GM23338 (cell line): ENCODE measurements around the gene PTGDS. TPM values are rescaled to one million over a fixed set of nuclear protein-coding genes. Genes with fewer than 3 reads are reported as not detected.

Source experiments
- ATAC-seq: fragments of 200-7000 bp; cut with Tn5 transposase; 3 replicates; pipeline ENCODE4 v1.9.1; 2020
- DNase-seq: peaks from one replicate; pipeline ENCODE4 v3.0.0-alpha.2; 2015; ENCODE audit warnings: low spot score
- H2AFZ ChIP-seq: fragments of 200-600 bp; sonication (generic); 2 replicates; pipeline ENCODE4 v1.8.0; 2016; ENCODE audit warnings: antibody characterized with exemption, mild to moderate bottlenecking, moderate library complexity
- H3F3A ChIP-seq: fragments of 200-600 bp; sonication (generic); replicated peaks from 2 replicates; pipeline ENCODE4 v1.8.0; 2017; ENCODE audit warnings: antibody characterized with exemption, mixed run types, low read depth
- H3K27ac ChIP-seq: fragments of 200-600 bp; sonication (generic); 2 replicates; pipeline ENCODE4 v1.6.1; 2016; ENCODE audit warnings: low read depth
- H3K27me3 ChIP-seq: fragments of 200-600 bp; sonication (generic); 2 replicates; pipeline ENCODE4 v1.8.0; 2016; ENCODE audit warnings: mild to moderate bottlenecking, mixed run types, moderate library complexity; ENCODE audit not compliant: insufficient read depth
- H3K36me3 ChIP-seq: fragments of 200-600 bp; sonication (generic); 2 replicates; pipeline ENCODE4 v1.8.0; 2016; ENCODE audit warnings: mild to moderate bottlenecking; ENCODE audit not compliant: insufficient read depth
- H3K4me1 ChIP-seq: fragments of 200-600 bp; sonication (generic); 2 replicates; pipeline ENCODE4 v1.8.0; 2016; ENCODE audit warnings: mild to moderate bottlenecking, moderate library complexity; ENCODE audit not compliant: insufficient read depth
- H3K4me2 ChIP-seq: fragments of 200-600 bp; sonication (generic); 2 replicates; pipeline ENCODE4 v1.7.1; 2017; ENCODE audit warnings: mixed run types
- H3K4me3 ChIP-seq: fragments of 200-600 bp; sonication (generic); 2 replicates; pipeline ENCODE4 v1.6.1; 2016; ENCODE audit warnings: mixed run types
- H3K79me2 ChIP-seq: fragments of 200-600 bp; sonication (generic); replicated peaks from 2 replicates; pipeline ENCODE4 v1.8.0; 2017; ENCODE audit warnings: mild to moderate bottlenecking; ENCODE audit not compliant: insufficient read depth
- H3K9me2 ChIP-seq: fragments of 200-600 bp; sonication (generic); 2 replicates; pipeline ENCODE4 v1.8.0; 2017; ENCODE audit not compliant: insufficient read depth
- H4K20me1 ChIP-seq: fragments of 200-600 bp; sonication (generic); replicated peaks from 2 replicates; pipeline ENCODE4 v1.8.0; 2017; ENCODE audit warnings: mild to moderate bottlenecking; ENCODE audit not compliant: insufficient read depth
- H3K27ac Mint-ChIP-seq: 2 replicates; pipeline ENCODE4 v1.8.0; 2020; ENCODE audit warnings: inconsistent platforms, mild to moderate bottlenecking, moderate library complexity, mixed read lengths
- H3K27me3 Mint-ChIP-seq: 3 replicates; pipeline ENCODE4 v1.8.0; 2022; ENCODE audit warnings: low read depth, mild to moderate bottlenecking, moderate library complexity, mixed read lengths, inconsistent platforms; ENCODE audit not compliant: insufficient read depth, poor library complexity
- H3K36me3 Mint-ChIP-seq: 3 replicates; pipeline ENCODE4 v1.8.0; 2021; ENCODE audit warnings: low read depth, mild to moderate bottlenecking, inconsistent platforms, moderate library complexity, mixed read lengths
- H3K4me1 Mint-ChIP-seq: 3 replicates; pipeline ENCODE4 v1.8.0; 2020; ENCODE audit warnings: mild to moderate bottlenecking, inconsistent platforms, mixed read lengths
- H3K4me3 Mint-ChIP-seq: 3 replicates; pipeline ENCODE4 v1.8.0; 2021; ENCODE audit warnings: moderate library complexity, mild to moderate bottlenecking, inconsistent platforms, mixed read lengths
- H3K9me3 Mint-ChIP-seq: 3 replicates; pipeline ENCODE4 v1.8.0; 2020; ENCODE audit warnings: moderate library complexity, mild to moderate bottlenecking, inconsistent platforms, mixed read lengths
- CREB1 ChIP-seq: fragments of 250-450 bp; sonication (Bioruptor Pico); IDR thresholded peaks from 2 replicates; pipeline ENCODE4 v1.5.0; 2020; ENCODE audit warnings: low read depth, mild to moderate bottlenecking, moderate library complexity
- CTCF ChIP-seq, 2 experiments: fragments of 200-600 bp in 1 of 2; sonication (generic) in 1 of 2; conservative IDR thresholded peaks; 2 replicates each; pipeline versions ENCODE4 v1.5.1 to v1.6.1; 2016 to 2017; ENCODE audit warnings: antibody characterized with exemption in 2 of 2, low read depth in 2 of 2, mild to moderate bottlenecking in 2 of 2, moderate library complexity in 1 of 2
- ETS1 ChIP-seq: IDR thresholded peaks from 2 replicates; pipeline ENCODE4 v1.6.1; 2016; ENCODE audit warnings: antibody characterized with exemption
- EZH2 ChIP-seq: fragments of 200-600 bp; sonication (generic); IDR thresholded peaks from one replicate; pipeline ENCODE4 v1.8.0; 2017; ENCODE audit warnings: antibody characterized with exemption, mild to moderate bottlenecking, low read depth; ENCODE audit not compliant: unreplicated experiment
- EZH2phosphoT487 ChIP-seq: fragments of 200-600 bp; sonication (generic); IDR thresholded peaks from one replicate; pipeline ENCODE4 v1.8.1; 2018; ENCODE audit warnings: antibody characterized with exemption; ENCODE audit not compliant: unreplicated experiment
- JUNB ChIP-seq: IDR thresholded peaks from one replicate; pipeline ENCODE4 v1.6.1; 2016; ENCODE audit warnings: antibody characterized with exemption; ENCODE audit not compliant: unreplicated experiment
- NANOG ChIP-seq: IDR thresholded peaks from 2 replicates; pipeline ENCODE4 v1.6.1; 2016; ENCODE audit warnings: antibody characterized with exemption, borderline replicate concordance
- POLR2AphosphoS5 ChIP-seq: IDR thresholded peaks from 2 replicates; pipeline ENCODE4 v1.6.1; 2016; ENCODE audit warnings: antibody characterized with exemption, low read depth
- REST ChIP-seq: IDR thresholded peaks from one replicate; pipeline ENCODE4 v1.6.1; 2018; ENCODE audit warnings: antibody characterized with exemption; ENCODE audit not compliant: unreplicated experiment
- STAT1 ChIP-seq: IDR thresholded peaks from one replicate; pipeline ENCODE4 v1.6.1; 2016; ENCODE audit warnings: antibody characterized with exemption; ENCODE audit not compliant: unreplicated experiment
- ZNF114 ChIP-seq: fragments of 250-450 bp; sonication (Bioruptor Pico); IDR thresholded peaks from 2 replicates; pipeline ENCODE4 v1.5.0; 2020; ENCODE audit warnings: mild to moderate bottlenecking, moderate library complexity
- ZNF331 ChIP-seq: fragments of 250-450 bp; sonication (Bioruptor Pico); IDR thresholded peaks from 2 replicates; pipeline ENCODE4 v1.5.0; 2020; ENCODE audit warnings: low read depth, mild to moderate bottlenecking, moderate library complexity
- ZNF462 ChIP-seq: fragments of 250-450 bp; sonication (Bioruptor Pico); IDR thresholded peaks from 2 replicates; pipeline ENCODE4 v1.5.0; 2020; ENCODE audit warnings: mild to moderate bottlenecking, moderate library complexity
- polyA plus RNA-seq: library from polyadenylated mRNA; unstranded; fragments of >200 nt; fragmentation: Nextera tagmentation; extraction: Ambion mirVana; gene quantifications from 2 replicates; pipeline ENCODE4 v1.2.1, GENCODE V29; 2016
- total RNA-seq: library from RNA; depleted of rRNA; stranded (reverse); fragments of >200 nt; shearing (Covaris generic); gene quantifications from 2 replicates; pipeline ENCODE4 v1.2.3, GENCODE V29; 2014

The PTGDS gene
- total and polyA plus RNA-seq, 2 experiments from 2014 or later: 1.9 to 3.1 TPM

GRCh38 chr9:136940526-136941230 lies 36.6 kb upstream of the PTGDS start:
- H3K79me2 ChIP-seq: 0 out of 2 replicates have a peak, but pooled peaks cover 5% of the 10 kb centered on the region
- DNase-seq (no peak), ATAC-seq (no peak)
- TF ChIP-seq ZNF114 (CRISPR knock-in tag) (no peak), STAT1 (no peak), POLR2AphosphoS5 (no peak), NANOG (no peak), ZNF331 (no peak), ZNF462 (CRISPR knock-in tag) (no peak), CTCF (conservative IDR thresholded peaks at IDR 0.05; ENCODE audit: low read depth in 2 of 2) (no peak), REST (no peak), JUNB (no peak), CREB1 (no peak), ETS1 (no peak), EZH2 (no peak), EZH2phosphoT487 (no peak)
- H3K36me3 ChIP-seq: no peaks in the 10 kb centered on the region
- H3K27me3 ChIP-seq: no peaks in the 10 kb centered on the region
- H3K4me3 ChIP-seq: no peak overlapping the region
- H2AFZ ChIP-seq: no peak overlapping the region
- Mint-ChIP-seq H3K4me1 (peaks cover 5% of the 10 kb centered on the region), H3K9me3 (no peaks in the 10 kb centered on the region), H3K27me3 (peaks cover 12% of the 10 kb centered on the region), H3K36me3 (peaks cover 39% of the 10 kb centered on the region), H3K27ac (no peak overlapping the region), H3K4me3 (no peak overlapping the region)
- H4K20me1 ChIP-seq: peaks cover 12% of the 10 kb centered on the region
- H3K27ac ChIP-seq: no peak overlapping the region
- H3K4me1 ChIP-seq: no peaks in the 10 kb centered on the region; the same call in 1 of the 2 replicates
- H3K9me2 ChIP-seq: no peaks in the 10 kb centered on the region
- H3F3A ChIP-seq: 0 out of 2 replicates have a peak, but pooled peaks cover 3% of the 10 kb centered on the region
- no peak overlapping the region for H3K4me2 ChIP-seq
